WTC11 (cell line): ENCODE results near the gene RMI2. TPM values are rescaled to one million over a fixed set of nuclear protein-coding genes. Genes with fewer than 3 reads are reported as not detected.

ENCODE experiments used
- ATAC-seq: fragments of 200-7000 bp; cut with Tn5 transposase; 2 replicates; pipeline ENCODE4 v1.10.0; 2021; ENCODE audit warnings: mild to moderate bottlenecking, moderate library complexity
- CTCF ChIA-PET: fragments of 300-600 bp; sonication (Branson Sonifier 250); formaldehyde crosslinking; loops from one replicate; lab custom pipeline; 2021; ENCODE audit warnings: antibody characterized with exemption; lab: Charles Lee
- POLR2A ChIA-PET: fragments of 350-600 bp; sonication (Branson Sonifier 250); formaldehyde crosslinking; loops from one replicate; lab custom pipeline; 2021; ENCODE audit warnings: antibody characterized with exemption; lab: Charles Lee
- DNase-seq: peaks from one replicate; pipeline ENCODE4 v3.0.0; 2021; ENCODE audit warnings: low spot score
- H3K27ac Mint-ChIP-seq: 2 replicates; pipeline ENCODE4 v1.8.0; 2021; ENCODE audit warnings: mixed read lengths
- H3K27me3 Mint-ChIP-seq: 2 replicates; pipeline ENCODE4 v1.8.0; 2021; ENCODE audit warnings: low read depth, mild to moderate bottlenecking, moderate library complexity, mixed read lengths
- H3K36me3 Mint-ChIP-seq: 2 replicates; pipeline ENCODE4 v1.8.0; 2021; ENCODE audit warnings: mixed read lengths
- H3K4me1 Mint-ChIP-seq: 2 replicates; pipeline ENCODE4 v1.8.0; 2022; ENCODE audit warnings: mixed read lengths
- H3K4me3 Mint-ChIP-seq: 2 replicates; pipeline ENCODE4 v1.8.0; 2021; ENCODE audit warnings: mild to moderate bottlenecking, moderate library complexity, mixed read lengths
- H3K9me3 Mint-ChIP-seq: 2 replicates; pipeline ENCODE4 v1.8.0; 2021; ENCODE audit warnings: mixed read lengths
- ARID4B ChIP-seq: sonication (generic); formaldehyde crosslinking; IDR thresholded peaks from 2 replicates; pipeline ENCODE4 v1.8.0; 2023; ENCODE audit warnings: missing genetic modification reagents, mild to moderate bottlenecking, borderline replicate concordance
- ATF1 ChIP-seq: sonication (generic); formaldehyde crosslinking; IDR thresholded peaks from 2 replicates; pipeline ENCODE4 v1.8.1; 2023; ENCODE audit warnings: mild to moderate bottlenecking, moderate library complexity, missing genetic modification reagents
- CDX4 ChIP-seq: fragments of 250-450 bp; sonication (Bioruptor Pico); IDR thresholded peaks from 2 replicates; pipeline ENCODE4 v1.9.0; 2021; ENCODE audit warnings: moderate library complexity, mild to moderate bottlenecking, inconsistent platforms, borderline replicate concordance
- E2F5 ChIP-seq: sonication (generic); formaldehyde crosslinking; IDR thresholded peaks from 2 replicates; pipeline ENCODE4 v1.8.1; 2022; ENCODE audit warnings: mild to moderate bottlenecking, moderate library complexity, missing genetic modification reagents
- EMX1 ChIP-seq: fragments of 250-450 bp; sonication (Bioruptor Pico); IDR thresholded peaks from 2 replicates; pipeline ENCODE4 v1.8.0; 2021; ENCODE audit warnings: mild to moderate bottlenecking
- HMGA2 ChIP-seq: fragments of 250-450 bp; sonication (Bioruptor Pico); IDR thresholded peaks from 2 replicates; pipeline ENCODE4 v1.4.0; 2021; ENCODE audit warnings: mild to moderate bottlenecking, moderate library complexity
- HMGXB4 ChIP-seq: sonication (generic); formaldehyde crosslinking; IDR thresholded peaks from 2 replicates; pipeline ENCODE4 v1.8.1; 2023; ENCODE audit warnings: mild to moderate bottlenecking, moderate library complexity, missing genetic modification reagents
- KAT7 ChIP-seq: sonication (generic); formaldehyde crosslinking; IDR thresholded peaks from 2 replicates; pipeline ENCODE4 v1.8.1; 2023; ENCODE audit warnings: missing genetic modification reagents, mild to moderate bottlenecking, borderline replicate concordance
- MYBL2 ChIP-seq: sonication (generic); formaldehyde crosslinking; IDR thresholded peaks from 2 replicates; pipeline ENCODE4 v1.8.1; 2023; ENCODE audit warnings: mild to moderate bottlenecking, moderate library complexity, missing genetic modification reagents
- NFE2L1 ChIP-seq: sonication (generic); formaldehyde crosslinking; IDR thresholded peaks from 2 replicates; pipeline ENCODE4 v1.8.1; 2023; ENCODE audit warnings: missing genetic modification reagents
- PRRX2 ChIP-seq: fragments of 250-450 bp; sonication (Bioruptor Pico); IDR thresholded peaks from 2 replicates; pipeline ENCODE4 v1.8.0; 2021; ENCODE audit warnings: mild to moderate bottlenecking
- ZBTB43 ChIP-seq: sonication (generic); formaldehyde crosslinking; IDR thresholded peaks from 2 replicates; pipeline ENCODE4 v1.8.1; 2023; ENCODE audit warnings: mild to moderate bottlenecking, missing genetic modification reagents
- ZNF232 ChIP-seq: sonication (generic); formaldehyde crosslinking; IDR thresholded peaks from 2 replicates; pipeline ENCODE4 v1.8.0; 2022; ENCODE audit warnings: mild to moderate bottlenecking, missing genetic modification reagents
- ZNF416 ChIP-seq: fragments of 250-450 bp; sonication (Bioruptor Pico); IDR thresholded peaks from 2 replicates; pipeline ENCODE4 v1.9.0; 2021; ENCODE audit warnings: mild to moderate bottlenecking, inconsistent platforms
- ZSCAN18 ChIP-seq: fragments of 250-450 bp; sonication (Bioruptor Pico); IDR thresholded peaks from 2 replicates; pipeline ENCODE4 v2.1.2; 2022; ENCODE audit warnings: mild to moderate bottlenecking, moderate library complexity
- total RNA-seq: library from RNA; stranded (reverse); gene quantifications from 3 replicates; pipeline ENCODE4 v1.2.3, GENCODE V29; 2021

The RMI2 gene
- total RNA-seq, 1 experiment from 2014 or later, result 79.0 TPM

GRCh38 chr16:11372829-11373306 is 27.6 kb downstream of the RMI2 start:
- no peak for DNase-seq
- H3K27me3 Mint-ChIP-seq, result no peaks in the 10 kb centered on the region
- H3K27ac Mint-ChIP-seq, result no peak overlapping the region
- H3K4me1 Mint-ChIP-seq, result peaks cover 18% of the 10 kb centered on the region
- no peak for TF ChIP-seq EMX1 (CRISPR knock-in tag)
- ATAC-seq, result no peak
- H3K9me3 Mint-ChIP-seq, result no peaks in the 10 kb centered on the region
- no peaks in the 10 kb centered on the region for H3K36me3 Mint-ChIP-seq
- CTCF ChIA-PET, result interaction anchor here (0.6 to 4.2 kb wide), 21 partner anchors 10 to 425 kb away, joined by 3 to 148 read pairs (median 6); partner anchors contain the start of gene SOCS1
- POLR2A ChIA-PET, result interaction anchor here (0.6 to 1.3 kb wide), 2 partner anchors 14 to 182 kb away, joined by 3 read pairs; no protein-coding TSS in a partner anchor
- H3K4me3 Mint-ChIP-seq, result no peak overlapping the region

- Mint-ChIP-seq H3K9me3 (no peaks in the 10 kb centered on the region), H3K4me3 (no peak overlapping the region), H3K36me3 (no peaks in the 10 kb centered on the region)
- POLR2A ChIA-PET, result no interaction called here
- DNase-seq, result no peak
- TF ChIP-seq ZNF416 (CRISPR knock-in tag) (no peak), ATF1 (CRISPR knock-in tag) (no peak), ZSCAN18 (CRISPR knock-in tag) (no peak), PRRX2 (CRISPR knock-in tag) (no peak), MYBL2 (CRISPR knock-in tag) (no peak), HMGXB4 (CRISPR knock-in tag) (no peak), HMGA2 (CRISPR knock-in tag) (no peak), KAT7 (CRISPR knock-in tag) (no peak), EMX1 (CRISPR knock-in tag) (no peak), CDX4 (CRISPR knock-in tag) (no peak), ARID4B (CRISPR knock-in tag) (no peak), E2F5 (no peak), NFE2L1 (CRISPR knock-in tag) (no peak), ZBTB43 (CRISPR knock-in tag) (no peak), ZNF232 (CRISPR knock-in tag) (no peak)
- TF ChIP-seq, all 79 proteins: peak for 0
- Mint-ChIP-seq H3K4me1 (peaks cover 18% of the 10 kb centered on the region), H3K27me3 (no peaks in the 10 kb centered on the region), H3K27ac (no peak overlapping the region)
- CTCF ChIA-PET, result interaction anchor here (4.2 kb wide), 1 partner anchor 11 kb away, joined by 148 read pairs; no protein-coding TSS in a partner anchor
- no peak for ATAC-seq
Observed at GRCh38 chr16:11374255-11374654, 29.0 kb downstream of the RMI2 start.
